Inflammatory macrophage treated with lipopolysaccharide for 1 hour (primary cell): ENCODE data around the gene SEL1L.
A peak's percentile ranks its signal among the peaks of the same experiment; 100 is the strongest.
"Not testable (repeated sequence)": the region's sequence is repeated elsewhere in the genome, so short reads cannot be mapped to it uniquely, and the experiment has no call there.

Source experiments
- DNase-seq, 2 donors: peaks; one replicate each; pipeline ENCODE4 v3.0.0-alpha.2; 2020 to 2022

SEL1L gene

GRCh38 chr14:81473456-81474147 is 60.1 kb downstream of the SEL1L start:
- peak; percentile 34 to 35 for DNase-seq

DNA sequence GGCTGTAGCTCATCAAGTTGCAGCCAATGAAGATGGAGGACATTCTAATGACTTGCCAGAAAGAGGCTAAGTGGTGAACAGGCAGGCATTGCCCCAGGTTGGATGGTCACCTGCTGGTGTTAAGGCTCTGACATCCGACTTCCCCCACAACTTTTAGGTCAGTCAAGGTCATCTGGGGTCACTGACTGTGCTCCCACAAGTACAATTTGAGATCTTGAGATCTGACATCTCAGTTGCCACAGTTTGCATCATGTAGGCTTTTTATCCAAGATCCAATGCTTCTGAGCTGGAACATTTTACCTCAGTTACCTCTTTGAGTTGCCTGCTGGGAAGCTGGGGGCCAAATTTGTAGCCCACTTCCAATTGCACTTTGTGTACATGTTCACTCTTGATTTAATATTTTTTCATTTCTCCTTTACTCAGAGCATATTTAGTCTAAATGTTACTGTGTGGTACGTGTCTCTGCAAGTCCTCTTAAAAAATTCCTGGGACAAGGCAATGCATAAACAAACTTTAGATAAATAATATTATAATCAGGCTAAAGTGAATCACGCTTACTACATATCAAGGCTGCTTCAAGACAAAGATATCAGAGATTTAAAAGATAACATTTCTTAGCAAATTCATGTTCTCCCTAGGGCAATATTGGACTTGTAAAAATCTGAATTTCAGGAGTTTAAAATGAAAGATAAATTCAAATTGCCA is 61.4 kb downstream of the SEL1L start:
- DNase-seq: no peak

DNA sequence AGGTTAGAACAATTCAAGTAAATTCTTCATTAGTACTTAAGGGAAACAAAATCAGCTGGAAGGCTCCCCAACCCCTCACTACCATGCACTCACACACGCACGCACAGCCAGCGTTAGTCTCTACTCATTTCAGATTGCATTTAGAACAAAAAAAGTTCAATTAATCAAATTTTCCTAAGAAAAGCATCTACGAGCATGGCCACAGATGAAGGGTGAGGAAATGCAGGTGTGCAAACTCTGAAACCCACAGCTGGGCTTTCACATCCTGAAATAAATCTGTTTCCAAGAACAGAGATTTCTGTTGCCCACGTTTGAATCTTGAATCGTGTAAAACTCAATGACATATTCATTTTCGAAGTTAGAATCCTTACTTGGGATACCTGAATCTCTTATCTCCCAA is 62.6 kb downstream of the SEL1L start:
- no peak for DNase-seq

DNA sequence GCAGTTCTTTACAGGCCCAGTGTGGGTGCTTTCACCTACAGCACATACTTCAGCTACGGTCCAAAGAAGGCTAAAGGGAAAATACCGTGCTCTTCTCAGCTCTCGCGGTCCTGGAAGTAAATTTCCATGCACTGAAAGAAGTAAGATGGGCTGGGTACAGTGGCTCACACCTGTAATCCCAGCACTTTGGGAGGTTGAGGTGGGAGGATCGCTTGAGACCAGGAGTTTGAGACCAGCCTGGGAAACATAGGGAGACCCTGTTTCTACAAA is 63.2 kb downstream of the SEL1L start:
- not testable (repeated sequence) for DNase-seq

GRCh38 chr14:81466854-81467253 is 66.8 kb downstream of the SEL1L start:
- no peak for DNase-seq

DNA sequence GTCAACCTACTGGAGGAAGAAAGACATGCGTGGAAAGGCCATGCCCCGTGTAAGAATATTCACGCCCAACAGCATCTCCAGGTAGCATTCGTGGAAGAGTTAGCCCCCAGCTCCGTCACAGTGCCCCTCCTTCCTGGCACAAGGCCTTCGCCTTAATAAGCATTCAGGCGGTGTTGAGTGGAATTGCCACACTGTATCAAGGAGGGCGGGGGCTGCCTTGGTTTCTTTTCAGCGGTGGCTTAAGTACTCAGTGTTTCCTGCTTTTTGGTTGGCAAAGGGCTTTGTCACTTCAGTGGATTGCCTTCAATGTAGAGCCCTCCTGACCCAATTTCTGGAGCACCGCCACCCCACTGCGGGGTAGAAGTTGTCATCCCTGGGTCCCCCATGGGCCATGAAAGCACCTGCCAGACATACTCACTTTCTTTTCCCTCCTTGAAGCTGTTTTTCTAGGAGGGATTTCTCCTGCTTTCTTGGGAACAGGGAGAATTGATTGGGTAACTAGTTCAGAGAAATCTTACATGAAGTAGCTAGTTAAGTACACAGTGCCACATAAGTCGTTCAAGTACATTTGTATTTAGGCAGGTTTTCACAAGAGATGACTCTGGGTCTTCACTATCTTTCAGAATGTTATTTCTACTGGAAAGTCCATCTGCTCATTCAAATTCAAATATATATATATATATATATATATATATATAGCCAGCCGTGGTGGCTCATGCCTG is 68.0 kb downstream of the SEL1L start:
- no peak for DNase-seq

GRCh38 chr14:81465003-81465392 is 68.7 kb downstream of the SEL1L start:
- not testable (repeated sequence) for DNase-seq

- DNase-seq: peak; percentile 45 to 95
These were observed 69.2 kb downstream of the SEL1L start for GRCh38 chr14:81464253-81465002.

- DNase-seq: not testable (repeated sequence)
These were observed 71.3 kb downstream of the SEL1L start for GRCh38 chr14:81462356-81462755.

GRCh38 chr14:81459912-81460311 is 73.7 kb downstream of the SEL1L start:
- DNase-seq: no peak

GRCh38 chr14:81458352-81458751 is 75.3 kb downstream of the SEL1L start:
- no peak for DNase-seq

GRCh38 chr14:81455390-81455789 is 78.3 kb downstream of the SEL1L start:
- peak; percentile 80 to 83 for DNase-seq

- DNase-seq: no peak
These were observed 79.0 kb downstream of the SEL1L start for GRCh38 chr14:81454572-81455218.

DNA sequence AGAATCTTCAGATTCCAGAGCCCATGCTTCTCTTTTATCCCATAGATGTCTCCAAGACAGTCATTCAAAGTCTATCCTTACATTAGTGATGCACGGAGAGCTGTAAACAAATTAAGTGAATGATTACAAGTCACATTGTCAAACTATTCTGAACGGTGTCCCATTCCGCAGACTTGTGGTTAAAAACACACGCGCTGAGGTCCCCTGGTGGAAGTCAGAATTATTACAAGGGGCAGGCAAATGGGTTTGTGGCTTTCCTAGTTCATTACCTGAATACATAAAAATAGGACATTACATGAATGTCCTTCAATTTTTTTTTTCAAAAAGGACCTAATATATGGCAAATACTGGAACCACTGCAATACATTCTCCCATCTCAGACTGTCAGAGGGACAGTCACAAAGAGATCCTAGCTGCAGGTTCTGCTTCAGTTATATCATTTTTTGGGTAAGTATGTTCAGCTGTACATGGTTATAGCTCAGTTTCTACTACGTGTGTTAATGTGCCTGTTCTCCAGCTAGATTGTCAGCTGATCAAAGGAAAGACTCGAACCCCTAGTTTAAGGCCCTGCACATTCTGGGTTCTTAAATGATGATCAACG is 80.4 kb downstream of the SEL1L start:
- DNase-seq: peak; percentile 33 to 82

GRCh38 chr14:81452341-81453133 is 81.1 kb downstream of the SEL1L start:
- DNase-seq: no peak

DNA sequence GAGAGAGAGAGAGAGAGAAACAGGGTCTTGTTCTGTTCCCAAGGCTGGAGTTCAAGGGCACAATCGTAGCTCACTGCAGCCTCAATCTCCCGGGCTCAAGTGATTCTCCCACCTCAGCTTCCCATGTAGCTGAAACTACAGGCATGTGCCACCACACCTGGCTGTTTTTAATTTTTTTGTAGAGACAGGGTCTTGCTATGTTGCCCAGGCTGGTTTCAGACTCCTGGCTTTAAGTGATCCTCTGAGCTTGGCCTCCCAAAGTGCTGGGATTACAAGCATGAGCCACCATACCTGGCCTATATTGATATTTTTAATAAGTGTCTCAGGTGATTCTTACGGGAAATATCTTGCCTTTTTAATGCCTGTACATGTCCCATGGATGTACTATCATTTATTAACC is 82.7 kb downstream of the SEL1L start:
- no peak for DNase-seq

GRCh38 chr14:81450100-81450531 is 83.5 kb downstream of the SEL1L start:
- DNase-seq: no peak

DNA sequence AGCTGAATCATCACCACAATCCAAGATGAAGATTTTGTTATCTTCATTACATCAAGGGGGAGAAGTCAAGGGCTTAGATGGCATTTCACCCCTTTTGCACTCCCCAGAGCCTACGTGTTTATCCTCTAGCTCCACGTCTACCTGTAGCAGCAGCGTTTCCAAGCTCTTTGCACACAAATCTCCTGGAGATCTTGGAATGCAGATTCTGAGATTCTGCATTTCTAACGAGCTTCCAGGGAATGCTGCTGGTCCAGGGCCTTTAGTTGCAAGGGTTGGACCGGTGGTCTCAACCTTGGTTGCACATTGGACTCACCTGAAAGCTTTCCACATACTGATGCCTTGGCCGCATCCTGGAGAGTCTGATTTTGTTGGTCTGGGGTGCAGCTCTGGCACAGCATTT is 84.1 kb downstream of the SEL1L start:
- DNase-seq: no peak

GRCh38 chr14:81449114-81449513 is 84.5 kb downstream of the SEL1L start:
- no peak for DNase-seq

GRCh38 chr14:81447021-81447764 is 86.5 kb downstream of the SEL1L start:
- no peak for DNase-seq
